ENCODE results near the gene SLC29A1. TPM values are rescaled to one million over a fixed set of nuclear protein-coding genes. Genes with fewer than 3 reads are reported as not detected.

Gene SLC29A1
- total RNA-seq, 1 experiment from 2014 or later = 54.7 TPM

DNA sequence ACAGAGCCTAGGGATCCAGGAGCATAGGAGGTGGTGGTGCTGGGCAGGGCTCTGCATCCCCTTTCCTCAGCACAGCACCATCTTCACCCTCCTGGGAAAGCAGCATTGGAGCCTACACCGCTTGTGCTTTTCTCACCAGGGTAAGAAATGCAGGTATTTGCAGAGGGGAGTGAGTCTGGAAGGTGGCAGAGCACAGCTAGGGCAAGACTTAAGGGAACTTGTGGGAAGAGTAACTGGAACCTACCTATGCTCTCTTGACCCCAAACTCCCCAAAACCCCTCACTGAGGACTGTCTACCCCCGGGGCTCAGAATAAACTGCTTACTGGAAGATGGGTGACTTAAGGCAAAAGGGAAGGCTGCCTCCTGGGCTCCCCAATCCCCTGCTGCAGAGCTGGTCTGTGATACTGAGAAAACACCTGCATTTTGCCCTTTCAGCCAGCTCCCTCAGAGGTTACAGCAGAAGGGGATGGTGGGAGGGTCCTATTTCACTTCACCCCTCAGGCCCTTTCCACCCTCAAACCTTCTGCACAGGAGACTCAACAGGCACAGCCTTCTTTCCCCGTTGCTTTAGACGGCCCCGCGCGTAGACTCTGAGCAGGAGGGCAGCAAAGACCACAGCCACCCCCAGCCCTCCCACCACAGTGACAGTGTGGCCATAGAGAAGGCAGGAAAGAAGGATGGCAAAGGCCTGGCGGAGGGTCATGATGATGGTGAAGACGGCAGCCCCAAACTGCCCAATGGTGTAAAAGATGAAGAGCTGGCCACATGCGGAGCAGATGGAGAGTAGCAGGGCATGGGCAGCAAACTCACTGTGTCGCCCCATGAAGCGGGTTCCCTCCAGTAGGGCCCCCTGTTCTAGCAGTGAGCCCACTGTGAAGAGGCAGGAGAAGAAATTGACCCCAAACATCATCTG is 31.1 kb downstream of the SLC29A1 start:
- H3K27ac ChIP-seq (ENCODE audit: low read length) = no peak overlapping the region
- TF ChIP-seq EZH2 (IDR thresholded peaks at IDR 0.05; ENCODE audit: low read length, unreplicated experiment) (no peak), EZH2phosphoT487 (IDR thresholded peaks at IDR 0.05; ENCODE audit: borderline replicate concordance, low read length) (no peak), CTCF (conservative IDR thresholded peaks at IDR 0.05; ENCODE audit: low read depth, low read length) (no peak)
- no peaks in the 10 kb centered on the region for H3K9me2 ChIP-seq (replicated peaks; ENCODE audit: low read length)
- no peak for ATAC-seq
- H3K36me3 ChIP-seq (ENCODE audit: low read depth, low read length) = peaks cover 51% of the 10 kb centered on the region
- BruUV-seq (replicated peaks) = no TSS peak
- H3F3A ChIP-seq (ENCODE audit: low read length, unreplicated experiment) = peaks cover 51% of the 10 kb centered on the region
- no peaks in the 10 kb centered on the region for H3K9me3 ChIP-seq (ENCODE audit: low read length)
- DNase-seq = no peak
- ChIA-PET POLR2A (ENCODE audit: unreplicated experiment) (interaction anchor here (0.6 kb wide), 1 partner anchor 31 kb away, joined by 20 read pairs; the partner anchor contains the start of gene SLC29A1), CTCF (no interaction called here)
- no peak overlapping the region for H2AFZ ChIP-seq (ENCODE audit: low read length)
- H3K27me3 ChIP-seq (ENCODE audit: low read length) = no peaks in the 10 kb centered on the region
- intact Hi-C loops (cut with micrococcal nuclease) = no loop called here
- H3K4me2 ChIP-seq (ENCODE audit: low read length) = peak overlapping the region; percentile 12; the same call in 1 of the 2 replicates
- peaks cover 37% of the 10 kb centered on the region for H3K4me1 ChIP-seq (ENCODE audit: insufficient read depth, low read length)
- no peak overlapping the region for H3K9ac ChIP-seq (ENCODE audit: low read length)
- H3K4me3 ChIP-seq (ENCODE audit: low read length) = no peak overlapping the region
- H4K20me1 ChIP-seq (ENCODE audit: low read length) = peaks cover 64% of the 10 kb centered on the region
- H3K79me2 ChIP-seq (ENCODE audit: low read length) = peaks cover 49% of the 10 kb centered on the region

- H4K20me1 ChIP-seq (ENCODE audit: low read length) = peaks cover 56% of the 10 kb centered on the region
- peak overlapping the region; percentile 100 for H3K4me2 ChIP-seq (ENCODE audit: low read length)
- ChIA-PET CTCF (interaction anchor here (0.5 kb wide), 1 partner anchor 35 kb away, joined by 3 read pairs; no protein-coding TSS in a partner anchor), POLR2A (ENCODE audit: unreplicated experiment) (no interaction called here)
- peaks cover 43% of the 10 kb centered on the region for H3K36me3 ChIP-seq (ENCODE audit: low read depth, low read length)
- peak overlapping the region; percentile 81; the same call in 1 of the 2 replicates for H3K4me3 ChIP-seq (ENCODE audit: low read length)
- H3K9me3 ChIP-seq (ENCODE audit: low read length) = no peaks in the 10 kb centered on the region
- TF ChIP-seq EZH2phosphoT487 (IDR thresholded peaks at IDR 0.05; ENCODE audit: borderline replicate concordance, low read length) (no peak), CTCF (conservative IDR thresholded peaks at IDR 0.05; ENCODE audit: low read depth, low read length) (no peak), EZH2 (IDR thresholded peaks at IDR 0.05; ENCODE audit: low read length, unreplicated experiment) (no peak)
- peak; percentile 35 for DNase-seq
- H3K27ac ChIP-seq (ENCODE audit: low read length) = no peak overlapping the region
- no peaks in the 10 kb centered on the region for H3K27me3 ChIP-seq (ENCODE audit: low read length)
- H3F3A ChIP-seq (ENCODE audit: low read length, unreplicated experiment) = peaks cover 43% of the 10 kb centered on the region
- no peak overlapping the region for H2AFZ ChIP-seq (ENCODE audit: low read length)
- no peak for ATAC-seq
- intact Hi-C loops (cut with micrococcal nuclease) = no loop called here
- H3K79me2 ChIP-seq (ENCODE audit: low read length) = peaks cover 41% of the 10 kb centered on the region
- no TSS peak for BruUV-seq (replicated peaks)
- H3K4me1 ChIP-seq (ENCODE audit: insufficient read depth, low read length) = peaks cover 29% of the 10 kb centered on the region
- no peaks in the 10 kb centered on the region for H3K9me2 ChIP-seq (replicated peaks; ENCODE audit: low read length)
- no peak overlapping the region for H3K9ac ChIP-seq (ENCODE audit: low read length)
Observed at GRCh38 chr6:44255105-44255808, 31.9 kb downstream of the SLC29A1 start.
